ENCODE measurements around the gene SPSB3. TPM values are rescaled to one million over a fixed set of nuclear protein-coding genes. Genes with fewer than 3 reads are reported as not detected.
A peak's percentile ranks its signal among the peaks of the same experiment; 100 is the strongest.

SPSB3 gene
- 100 to 1,000 TPM in 1 of 4 donors, 10 to 100 TPM in 3; 86.2 to 161 (median 88.3) TPM for total RNA-seq

GRCh38 chr16:1782408-1783264 is at the start of gene SPSB3, which contains the start of gene NUBP2:
Gene SPSB3, minus strand, starts transcription at chr16:1782571. Its CDS starts 1,088 bp downstream, at chr16:1781483.
Gene NUBP2, plus strand, starts transcription at chr16:1782960. Its CDS starts 61 bp downstream, at chr16:1783021.
- peak within 1 kb of the TSS; percentile 77 to 92 (median 86) for H3K27ac ChIP-seq
- peak; percentile 76 to 93 for TF ChIP-seq POLR2A (IDR thresholded peaks at IDR 0.05)
- TF ChIP-seq CTCF (IDR thresholded peaks at IDR 0.05 in 4 of 5, conservative IDR thresholded peaks at IDR 0.05 in 1 of 5): peak in 2 of 5 experiments; percentile 20 to 49
- in situ Hi-C loops (cut with MboI; ENCODE audit: low sequenced_read_pairs in 4 of 4): no loop called here
- DNase-seq: peak; percentile 100
- ATAC-seq: peak; percentile 97 to 98
- H3K27me3 ChIP-seq: no peaks in the 10 kb centered on the region
- H3K36me3 ChIP-seq: peaks cover 0 to 38% of the 10 kb centered on the region in 2 donors
- H3K9me3 ChIP-seq: no peaks in the 10 kb centered on the region
- peak within 1 kb of the TSS; percentile 67 to 93 (median 78) for H3K4me3 ChIP-seq
- intact Hi-C loops (cut with DNase I; ENCODE audit: low total_unique reads): loop anchor here (1.0 to 5.0 kb wide), 6 partner anchors 9 to 362 kb away; partner anchors contain the start of genes CRAMP1, FAHD1, HAGH and IFT140
- peaks cover 30 to 38% of the 10 kb centered on the region in 2 donors for H3K4me1 ChIP-seq

GRCh38 chr16:1831186-1832075 is 49.1 kb upstream of the SPSB3 start:
- Histone ChIP-seq H3K27ac (no peak overlapping the region), H3K36me3 (no peaks in the 10 kb centered on the region), H3K4me3 (no peak overlapping the region), H3K27me3 (no peaks in the 10 kb centered on the region), H3K4me1 (peaks cover 31% of the 10 kb centered on the region in 2 donors), H3K9me3 (no peaks in the 10 kb centered on the region)
- DNase-seq: no peak
- intact Hi-C loops (cut with DNase I; ENCODE audit: low total_unique reads): no loop called here
- TF ChIP-seq POLR2A (IDR thresholded peaks at IDR 0.05) (no peak), CTCF (IDR thresholded peaks at IDR 0.05 in 4 of 5, conservative IDR thresholded peaks at IDR 0.05 in 1 of 5) (no peak)
- ATAC-seq: no peak
- in situ Hi-C loops (cut with MboI; ENCODE audit: low sequenced_read_pairs in 4 of 4): no loop called here

GRCh38 chr16:1830213-1830612 is 47.8 kb upstream of the SPSB3 start:
- H3K4me3 ChIP-seq: no peak overlapping the region
- no peaks in the 10 kb centered on the region for H3K27me3 ChIP-seq
- no peaks in the 10 kb centered on the region for H3K9me3 ChIP-seq
- peaks cover 37 to 38% of the 10 kb centered on the region in 2 donors for H3K4me1 ChIP-seq
- no peaks in the 10 kb centered on the region for H3K36me3 ChIP-seq
- intact Hi-C loops (cut with DNase I; ENCODE audit: low total_unique reads) (no loop called here), in situ Hi-C loops (cut with MboI; ENCODE audit: low sequenced_read_pairs in 4 of 4) (no loop called here)
- TF ChIP-seq CTCF (IDR thresholded peaks at IDR 0.05 in 4 of 5, conservative IDR thresholded peaks at IDR 0.05 in 1 of 5) (no peak), POLR2A (IDR thresholded peaks at IDR 0.05) (no peak)
- no peak for DNase-seq
- no peak overlapping the region for H3K27ac ChIP-seq
- ATAC-seq: no peak

GRCh38 chr16:1828645-1829410 is 46.5 kb upstream of the SPSB3 start:
- in situ Hi-C loops (cut with MboI; ENCODE audit: low sequenced_read_pairs in 4 of 4) (no loop called here), intact Hi-C loops (cut with DNase I; ENCODE audit: low total_unique reads) (loop anchor here (5.0 kb wide), 2 partner anchors 407 to 438 kb away; partner anchors contain the start of genes RNPS1 and UQCC4)
- ATAC-seq (no peak), DNase-seq (no peak)
- TF ChIP-seq POLR2A (IDR thresholded peaks at IDR 0.05) (no peak), CTCF (IDR thresholded peaks at IDR 0.05 in 4 of 5, conservative IDR thresholded peaks at IDR 0.05 in 1 of 5) (no peak)
- no peaks in the 10 kb centered on the region for H3K27me3 ChIP-seq
- H3K27ac ChIP-seq: no peak overlapping the region
- H3K4me3 ChIP-seq: peak overlapping the region in 1 of 4 donors; percentile 99
- no peaks in the 10 kb centered on the region for H3K9me3 ChIP-seq
- H3K36me3 ChIP-seq: no peaks in the 10 kb centered on the region
- peaks cover 51 to 52% of the 10 kb centered on the region in 2 donors for H3K4me1 ChIP-seq

Data from gastrocnemius medialis (tissue), 4 donors.